A549 (cell line): ENCODE data around the gene CEBPG.

Source experiments
- MAX ChIP-seq: IDR thresholded peaks from 2 replicates; pipeline ENCODE4 v1.6.1; 2012
- POLR2A ChIP-seq: IDR thresholded peaks from 2 replicates; pipeline ENCODE4 v1.6.1; 2012; ENCODE audit warnings: mild to moderate bottlenecking, low read length
- RAD21 ChIP-seq, 2 experiments: fragments of >200 bp in 1 of 2; sonication (Bioruptor Twin) in 1 of 2; formaldehyde crosslinking in 1 of 2; IDR thresholded peaks in 1 of 2; conservative IDR thresholded peaks in 1 of 2; 2 replicates in 1 of 2; 3 replicates in 1 of 2; pipeline ENCODE4 v1.6.1; 2012 to 2018; ENCODE audit warnings: inconsistent platforms in 1 of 2
- REST ChIP-seq: fragments of 200-600 bp; sonication (generic); IDR thresholded peaks from 2 replicates; pipeline ENCODE4 v1.6.1; 2016; ENCODE audit warnings: antibody characterized with exemption, mild to moderate bottlenecking, moderate library complexity
- TF ChIP-seq, protein P1 (sequence below): fragments of >200 bp; sonication (Bioruptor Twin); formaldehyde crosslinking; IDR thresholded peaks from 3 replicates; pipeline ENCODE4 v1.5.1; 2016

GRCh38 chr19:33344573-33344925 is 29.0 kb upstream of the CEBPG start:
- TF ChIP-seq POLR2A (no peak), RAD21 (conservative IDR thresholded peaks at IDR 0.05 in 1 of 2, IDR thresholded peaks at IDR 0.05 in 1 of 2) (no peak), MAX (no peak), REST (no peak)
- TF ChIP-seq, protein P1, sequence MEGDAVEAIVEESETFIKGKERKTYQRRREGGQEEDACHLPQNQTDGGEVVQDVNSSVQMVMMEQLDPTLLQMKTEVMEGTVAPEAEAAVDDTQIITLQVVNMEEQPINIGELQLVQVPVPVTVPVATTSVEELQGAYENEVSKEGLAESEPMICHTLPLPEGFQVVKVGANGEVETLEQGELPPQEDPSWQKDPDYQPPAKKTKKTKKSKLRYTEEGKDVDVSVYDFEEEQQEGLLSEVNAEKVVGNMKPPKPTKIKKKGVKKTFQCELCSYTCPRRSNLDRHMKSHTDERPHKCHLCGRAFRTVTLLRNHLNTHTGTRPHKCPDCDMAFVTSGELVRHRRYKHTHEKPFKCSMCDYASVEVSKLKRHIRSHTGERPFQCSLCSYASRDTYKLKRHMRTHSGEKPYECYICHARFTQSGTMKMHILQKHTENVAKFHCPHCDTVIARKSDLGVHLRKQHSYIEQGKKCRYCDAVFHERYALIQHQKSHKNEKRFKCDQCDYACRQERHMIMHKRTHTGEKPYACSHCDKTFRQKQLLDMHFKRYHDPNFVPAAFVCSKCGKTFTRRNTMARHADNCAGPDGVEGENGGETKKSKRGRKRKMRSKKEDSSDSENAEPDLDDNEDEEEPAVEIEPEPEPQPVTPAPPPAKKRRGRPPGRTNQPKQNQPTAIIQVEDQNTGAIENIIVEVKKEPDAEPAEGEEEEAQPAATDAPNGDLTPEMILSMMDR = no peak
